ENCODE measurements around the gene STAMBPL1.
"Not testable (repeated sequence)": the region's sequence is repeated elsewhere in the genome, so short reads cannot be mapped to it uniquely, and the experiment has no call there.

STAMBPL1 gene

GRCh38 chr10:88854684-88855083, 25.4 kb upstream of the STAMBPL1 start:
- no peak for DNase-seq (ENCODE audit: low read depth in 2 of 2, low spot score in 1 of 2)

DNA sequence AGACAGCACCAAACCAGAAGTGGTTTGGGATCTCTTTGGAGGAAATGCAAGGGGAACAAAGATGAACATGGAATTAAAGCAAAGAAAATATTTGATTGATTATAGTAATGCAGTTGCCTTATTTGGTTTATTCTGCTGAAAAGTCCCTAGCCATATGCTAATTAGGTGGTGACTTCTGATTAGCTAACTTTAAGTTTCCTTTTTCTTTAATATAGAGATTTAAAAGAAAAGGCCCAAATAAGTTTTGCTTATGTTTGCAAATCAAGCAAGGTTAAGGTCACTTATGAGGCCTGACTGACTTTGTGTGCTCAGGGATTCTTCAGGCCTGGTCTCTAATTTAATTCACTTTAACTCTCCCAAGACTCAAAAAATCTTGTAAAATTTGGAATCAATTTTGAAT, 22.2 kb upstream of the STAMBPL1 start:
- no peak for DNase-seq (ENCODE audit: low read depth in 2 of 2, low spot score in 1 of 2)

- no peak for DNase-seq (ENCODE audit: low read depth in 2 of 2, low spot score in 1 of 2)
Observed at GRCh38 chr10:88858491-88858890, 21.6 kb upstream of the STAMBPL1 start.

DNA sequence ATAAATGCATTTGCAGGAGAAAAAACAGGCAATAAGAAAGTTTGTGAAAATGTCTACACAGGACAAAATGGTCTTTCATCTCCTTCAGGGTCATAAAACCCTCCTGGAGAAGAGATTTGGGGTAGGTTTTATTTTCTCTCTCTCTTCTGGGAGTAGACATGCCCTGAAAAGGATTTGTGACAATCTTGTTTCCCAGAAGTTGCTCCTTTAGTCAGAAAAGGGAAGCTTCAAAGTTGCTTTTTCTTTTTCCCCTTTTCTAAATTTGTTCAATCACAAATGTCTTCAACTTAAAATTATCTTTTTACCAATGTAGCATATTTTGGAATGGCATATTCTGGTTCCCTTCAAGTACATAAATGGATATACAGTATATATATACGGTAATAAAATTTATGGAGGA, 19.0 kb upstream of the STAMBPL1 start:
- DNase-seq (ENCODE audit: low read depth in 2 of 2, low spot score in 1 of 2): no peak

DNA sequence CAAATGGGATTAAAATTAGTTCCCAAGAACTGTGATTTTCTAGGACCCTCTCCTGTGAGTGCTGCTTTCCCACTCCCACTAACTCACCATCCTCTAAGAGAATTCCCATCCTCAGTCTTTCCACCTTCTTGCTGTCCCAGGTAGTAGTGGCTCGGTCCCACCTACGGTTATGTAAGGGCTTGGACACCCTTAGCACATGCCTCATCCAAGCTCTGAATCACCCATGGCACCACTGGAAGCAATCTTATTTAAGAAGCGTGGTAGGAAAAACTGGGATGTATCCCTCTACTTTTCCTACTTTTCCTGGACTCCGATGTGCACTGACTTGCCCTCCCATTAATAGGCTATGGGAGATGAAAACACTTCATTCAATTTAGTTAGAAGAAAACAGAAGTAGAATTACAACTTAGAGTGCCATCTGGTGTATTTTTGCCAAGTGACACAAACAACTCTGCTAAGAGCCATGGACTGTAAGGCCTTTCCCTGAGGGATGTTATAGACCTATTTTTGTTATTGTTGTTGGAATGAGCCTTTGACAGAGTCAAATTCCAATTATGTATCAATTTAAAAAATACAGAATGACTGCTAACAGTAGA, 14.7 kb upstream of the STAMBPL1 start:
- no peak for DNase-seq (ENCODE audit: low read depth in 2 of 2, low spot score in 1 of 2)

DNA sequence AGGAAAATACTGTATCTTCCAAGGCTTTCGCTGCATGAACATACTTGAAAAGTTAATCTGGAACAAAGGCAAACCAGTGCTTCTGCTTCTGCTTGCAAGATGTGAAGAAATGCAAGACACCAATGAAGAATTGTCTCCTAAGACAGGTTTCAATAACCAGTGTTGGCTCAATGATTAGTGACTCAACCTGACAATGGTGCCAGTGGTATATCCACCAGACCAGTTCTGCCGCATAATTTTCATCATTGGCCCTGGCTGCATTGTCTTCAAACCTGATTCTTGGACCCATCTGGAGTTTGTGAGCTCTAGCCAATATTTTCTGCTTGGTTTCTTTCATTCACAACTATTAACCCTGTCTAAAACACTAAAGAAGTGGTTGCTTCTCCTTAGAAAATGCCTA, 13.6 kb upstream of the STAMBPL1 start:
- no peak for DNase-seq (ENCODE audit: low read depth in 2 of 2, low spot score in 1 of 2)

- DNase-seq (ENCODE audit: low read depth in 2 of 2, low spot score in 1 of 2): no peak
Observed at GRCh38 chr10:88870089-88870488, 10.0 kb upstream of the STAMBPL1 start.

- no peak for DNase-seq (ENCODE audit: low read depth in 2 of 2, low spot score in 1 of 2)
Observed at GRCh38 chr10:88873757-88874156, 6.3 kb upstream of the STAMBPL1 start.

GRCh38 chr10:88874281-88874680, 5.8 kb upstream of the STAMBPL1 start:
- DNase-seq (ENCODE audit: low read depth in 2 of 2, low spot score in 1 of 2): no peak

GRCh38 chr10:88875081-88875480, 5.0 kb upstream of the STAMBPL1 start:
- no peak for DNase-seq (ENCODE audit: low read depth in 2 of 2, low spot score in 1 of 2)

GRCh38 chr10:88877298-88877697, 2.7 kb upstream of the STAMBPL1 start:
- no peak for DNase-seq (ENCODE audit: low read depth in 2 of 2, low spot score in 1 of 2)

DNA sequence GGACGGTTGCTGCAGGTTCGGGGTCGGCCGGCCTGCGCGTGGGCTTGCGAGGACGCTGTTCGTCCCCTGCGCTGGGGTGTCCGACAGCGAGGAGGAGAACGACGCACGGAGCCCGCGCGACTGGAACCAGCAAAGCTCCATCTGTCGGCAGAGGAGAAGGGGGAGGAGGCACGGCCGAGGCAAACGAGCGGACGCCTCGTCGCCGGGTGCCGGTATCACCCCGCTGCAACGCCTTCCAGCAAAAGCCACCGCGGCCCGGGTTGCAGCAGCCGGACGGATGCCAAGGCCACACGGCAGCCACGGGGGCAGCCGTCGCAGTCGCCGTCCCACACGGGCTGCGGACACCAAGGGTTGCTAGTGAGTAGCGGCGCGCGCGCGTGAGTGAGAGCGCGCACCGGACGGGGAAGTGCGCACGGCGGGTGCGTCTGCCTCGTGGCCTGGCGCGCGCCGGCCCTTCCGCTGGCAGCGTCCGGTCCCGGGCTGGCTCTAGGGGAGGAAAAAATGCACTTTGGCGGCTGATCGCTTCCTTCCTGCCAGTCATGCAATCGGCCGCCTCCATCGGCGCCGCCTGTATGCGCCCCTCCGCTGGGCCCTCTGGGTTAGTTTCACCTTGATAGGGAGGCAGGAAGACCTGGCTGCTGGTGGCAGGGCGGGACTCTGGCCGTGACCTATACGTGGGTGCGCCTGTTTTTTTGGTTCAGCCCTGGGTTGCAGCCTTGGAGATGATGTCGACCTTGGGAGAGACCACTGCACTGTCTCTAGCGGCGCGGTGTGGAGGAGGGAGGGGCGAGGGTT, 434 bp downstream of the STAMBPL1 start:
- DNase-seq (ENCODE audit: low read depth in 2 of 2, low spot score in 1 of 2): peak; percentile 36 to 44

- DNase-seq (ENCODE audit: low read depth in 2 of 2, low spot score in 1 of 2): no peak
Observed at GRCh38 chr10:88881320-88881719, 1.3 kb downstream of the STAMBPL1 start.

- DNase-seq (ENCODE audit: low read depth in 2 of 2, low spot score in 1 of 2): no peak
Observed at GRCh38 chr10:88881922-88882645, 2.0 kb downstream of the STAMBPL1 start.

DNA sequence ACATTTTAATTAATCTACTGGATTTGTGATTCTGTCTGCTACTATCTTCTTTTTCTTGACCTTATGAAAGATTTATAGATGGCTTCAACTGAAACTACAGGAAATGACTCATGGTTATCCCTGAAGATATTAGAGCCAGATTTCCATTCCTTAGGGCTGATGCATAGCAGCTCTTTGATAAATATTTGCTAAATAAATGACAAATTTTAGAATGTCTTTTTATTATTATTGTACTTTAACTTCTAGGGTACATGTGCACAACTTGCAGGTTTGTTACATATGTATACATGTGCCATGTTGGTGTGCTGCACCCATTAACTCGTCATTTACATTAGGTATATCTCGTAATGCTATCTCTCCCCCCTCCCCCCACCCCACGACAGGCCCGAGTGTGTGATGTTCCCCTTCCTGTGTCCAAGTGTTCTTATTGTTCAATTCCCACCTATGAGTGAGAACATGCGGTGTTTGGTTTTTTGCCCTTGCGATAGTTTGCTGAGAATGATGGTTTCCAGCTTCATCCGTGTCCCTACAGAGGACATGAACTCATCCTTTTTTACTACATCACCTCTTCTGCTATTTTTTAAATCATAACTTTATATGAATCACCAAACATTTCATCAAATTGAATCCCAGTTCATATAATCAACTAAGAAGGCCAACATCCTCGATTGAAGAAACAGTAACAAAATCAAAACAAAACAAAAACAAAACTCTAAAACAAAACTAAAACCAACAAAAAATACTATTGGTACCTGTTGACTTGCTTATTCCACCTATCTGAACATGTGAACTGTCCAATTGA, 2.8 kb downstream of the STAMBPL1 start:
- not testable (repeated sequence) for DNase-seq (ENCODE audit: low read depth in 2 of 2, low spot score in 1 of 2)

DNA sequence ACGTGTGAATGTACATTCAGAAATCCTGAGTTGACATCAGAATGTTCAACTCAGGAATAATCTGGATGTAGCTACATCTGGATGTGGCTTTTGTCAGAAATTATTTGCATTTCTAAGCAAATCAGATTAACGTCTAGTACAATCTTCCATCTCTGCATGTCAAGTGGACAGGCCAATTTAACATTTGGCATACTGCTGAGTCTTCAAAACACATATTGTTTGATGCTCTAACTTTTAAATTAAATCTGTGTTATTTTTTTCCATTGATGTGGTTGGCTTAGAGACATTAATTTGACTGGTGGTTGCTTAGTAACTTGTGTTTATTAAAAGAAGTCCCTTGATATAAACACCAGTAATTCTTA, 3.4 kb downstream of the STAMBPL1 start:
- DNase-seq (ENCODE audit: low read depth in 2 of 2, low spot score in 1 of 2): no peak

GRCh38 chr10:88886557-88886956, 6.5 kb downstream of the STAMBPL1 start:
- no peak for DNase-seq (ENCODE audit: low read depth in 2 of 2, low spot score in 1 of 2)

DNA sequence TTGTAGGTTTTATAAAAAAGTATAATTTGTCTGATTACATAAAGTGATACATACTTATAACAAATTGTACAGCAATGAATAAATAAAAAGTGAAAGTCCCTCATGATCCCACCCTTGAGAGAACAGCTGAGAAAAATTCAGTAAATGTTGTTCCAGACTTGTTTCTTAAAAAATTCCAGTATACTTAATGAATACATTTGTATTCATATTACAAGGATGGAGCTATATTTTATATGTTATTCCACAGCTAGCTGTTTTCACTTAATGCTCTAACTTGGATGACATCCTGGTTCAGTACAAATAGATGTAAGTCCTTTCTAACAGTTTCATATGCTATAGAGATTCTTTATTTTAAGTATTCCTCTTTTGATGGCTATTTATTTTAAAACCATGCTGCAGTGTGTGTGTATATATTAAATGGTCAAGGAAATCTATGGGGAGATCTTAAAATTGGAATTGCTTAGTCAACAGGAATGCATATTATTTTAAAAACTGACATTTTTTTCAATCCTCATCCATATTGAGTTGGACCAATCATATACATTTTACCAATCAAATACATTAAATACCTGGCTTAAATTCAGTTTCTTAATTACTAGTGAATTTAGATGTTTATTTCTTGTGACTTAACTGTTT, 8.9 kb downstream of the STAMBPL1 start:
- no peak for DNase-seq (ENCODE audit: low read depth in 2 of 2, low spot score in 1 of 2)

DNA sequence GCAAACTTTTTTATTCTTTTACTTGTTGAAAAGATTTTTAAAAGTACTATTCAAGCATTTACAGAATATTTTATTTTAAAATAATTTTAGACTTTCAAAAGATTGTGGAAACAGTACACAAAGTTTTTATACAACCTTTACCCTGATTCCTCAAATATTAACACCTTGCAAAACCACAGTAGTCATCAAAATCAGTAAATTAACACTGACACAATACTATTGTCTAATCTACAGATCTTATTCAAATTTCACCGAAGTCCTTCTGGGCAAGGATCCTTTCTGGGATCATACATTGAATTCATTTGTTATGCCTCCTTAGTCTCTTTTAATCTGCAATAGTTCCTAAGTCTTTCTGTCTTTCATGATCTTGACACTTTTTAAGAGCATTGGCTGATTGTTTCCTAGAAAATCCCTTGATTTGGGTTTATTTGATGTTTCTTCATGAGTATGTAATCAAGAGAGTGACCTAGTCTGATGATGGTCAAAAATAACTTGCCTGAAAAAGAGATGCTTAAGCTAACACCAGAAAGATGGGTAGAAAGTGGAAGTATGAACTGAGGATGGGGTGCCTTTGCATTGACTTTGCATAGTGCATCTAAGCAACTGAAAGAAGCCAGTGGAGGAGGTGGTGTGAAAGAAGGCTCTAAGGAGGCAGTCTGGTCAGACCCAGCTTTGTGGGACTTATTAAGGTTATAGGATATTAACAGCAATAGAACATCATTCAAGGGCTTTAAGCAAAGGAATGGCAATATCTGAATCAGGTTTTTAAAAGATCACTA, 9.7 kb downstream of the STAMBPL1 start:
- DNase-seq (ENCODE audit: low read depth in 2 of 2, low spot score in 1 of 2): no peak

DNA sequence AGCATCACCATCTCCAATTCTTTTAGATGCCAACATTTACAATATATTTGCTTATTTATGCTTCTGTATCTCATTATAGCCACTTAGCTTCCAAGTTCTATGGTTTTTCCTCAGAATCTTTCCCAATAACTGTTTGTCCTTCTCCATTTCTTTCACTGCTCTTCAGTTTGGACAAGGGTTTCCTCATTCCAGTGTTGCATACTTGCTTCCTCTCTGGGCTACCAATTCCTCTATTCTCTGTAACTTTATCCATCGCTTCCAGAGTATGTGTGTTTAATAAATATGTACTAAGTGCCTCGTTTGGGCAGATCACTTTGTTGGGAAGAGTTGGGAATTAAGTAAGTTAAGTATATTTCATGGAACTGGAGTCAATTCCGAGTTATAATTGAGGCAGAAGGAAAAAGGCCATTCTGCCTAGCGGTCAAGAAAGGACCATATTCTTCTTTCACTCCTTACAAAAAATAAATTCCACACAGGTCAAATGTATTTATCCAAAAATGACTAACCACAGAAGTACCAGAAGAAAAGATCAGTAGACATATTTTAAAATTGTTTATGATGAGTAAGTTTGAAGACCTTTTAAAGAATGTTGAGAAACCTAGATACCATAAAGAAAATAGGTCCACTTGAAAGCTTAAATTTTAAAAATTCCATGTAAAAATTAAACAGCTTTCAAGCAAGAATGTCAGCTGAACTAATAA, 10.8 kb downstream of the STAMBPL1 start:
- DNase-seq (ENCODE audit: low read depth in 2 of 2, low spot score in 1 of 2): no peak

Data from stimulated activated CD8-positive, alpha-beta memory T cell treated with anti-CD3 and anti-CD28 coated beads, Interleukin-4, amount 100 ng/mL, for 1 hour (primary cell).